Measurements from ENCODE around the gene TMA16. TPM values are rescaled to one million over a fixed set of nuclear protein-coding genes. Genes with fewer than 3 reads are reported as not detected.

The TMA16 gene
- total and polyA plus RNA-seq, 2 of the 8 experiments (the other 6 are each of a cell fraction or from before 2014, with no cell fraction given): 8.0 to 64.2 TPM

GRCh38 chr4:163489929-163490328, 4.6 kb upstream of the TMA16 start:
- Histone ChIP-seq H3K4ac (replicated peaks; ENCODE audit: insufficient read length, low read depth, low read length) (no peak overlapping the region), H3K36me3 (ENCODE audit: control insufficient read depth in 2 of 4, insufficient read depth in 4 of 4, low read length in 3 of 4) (no peaks in the 10 kb centered on the region), H3K56ac (replicated peaks; ENCODE audit: insufficient read length, low read depth, low read length) (no peak overlapping the region), H4K91ac (replicated peaks; ENCODE audit: insufficient read length, low read length) (no peak overlapping the region), H4K20me1 (replicated peaks in 1 of 2; ENCODE audit: control insufficient read depth in 1 of 2, insufficient read depth in 2 of 2, low read length in 2 of 2) (no peaks in the 10 kb centered on the region), H2BK12ac (ENCODE audit: low read depth, low read length) (no peak overlapping the region), H3K79me1 (ENCODE audit: low read depth, low read length) (no peaks in the 10 kb centered on the region), H3K27me3 (replicated peaks in 1 of 4; ENCODE audit: control insufficient read depth in 3 of 4, extremely low read depth in 1 of 4, insufficient read depth in 3 of 4, low read length in 3 of 4) (no peaks in the 10 kb centered on the region), H4K5ac (ENCODE audit: insufficient read length, low read depth, low read length) (no peak overlapping the region), H2AFZ (ENCODE audit: low read length) (no peak overlapping the region), H2BK15ac (ENCODE audit: low read length) (no peak overlapping the region), H3K4me3 (ENCODE audit: extremely low read depth in 1 of 4, insufficient read depth in 2 of 4, low read depth in 3 of 4, low read length in 4 of 4) (no peak overlapping the region), H2BK120ac (replicated peaks; ENCODE audit: low read depth, low read length) (no peak overlapping the region), H3K27ac (ENCODE audit: low read depth, low read length) (no peak overlapping the region), H3K9ac (replicated peaks in 1 of 4; ENCODE audit: extremely low read depth in 1 of 4, low read depth in 3 of 4, low read length in 3 of 4) (no peak overlapping the region), H3K23ac (ENCODE audit: insufficient read length) (no peak overlapping the region), H3K79me2 (ENCODE audit: control insufficient read depth in 1 of 2, insufficient read depth in 2 of 2, low read length in 2 of 2) (peaks cover 0 to 4% of the 10 kb centered on the region in 2 experiments; a peak in 1 of 4 replicates), H3K4me2 (ENCODE audit: insufficient read depth in 1 of 2, low read depth in 2 of 2, low read length in 2 of 2) (no peak overlapping the region), H2BK5ac (ENCODE audit: low read depth, low read length) (no peak overlapping the region), H3K14ac (ENCODE audit: insufficient read length) (no peak overlapping the region), H3K4me1 (replicated peaks in 1 of 4; ENCODE audit: control insufficient read depth in 3 of 4, insufficient read depth in 4 of 4, low read length in 3 of 4) (peaks cover 0 to 3% (median 1%) of the 10 kb centered on the region in 4 experiments; a peak in 2 of 7 replicates), H3K18ac (ENCODE audit: extremely low read depth, low read length) (no peak overlapping the region), H4K8ac (ENCODE audit: extremely low read depth, insufficient read depth, low read length) (no peak overlapping the region), H3K9me3 (ENCODE audit: insufficient read depth in 2 of 2, low read depth in 1 of 2, low read length in 1 of 2) (peaks cover 0 to 3% of the 10 kb centered on the region in 2 experiments; a peak in 1 of 4 replicates), H2AK5ac (ENCODE audit: low read depth, low read length) (no peak overlapping the region), H2BK20ac (ENCODE audit: low read length) (no peak overlapping the region), H3K23me2 (ENCODE audit: low read depth, low read length) (0 out of 2 replicates have a peak, but pooled peaks cover 1% of the 10 kb centered on the region)
- FAIRE-seq (no peak), DNase-seq (ENCODE audit: low read depth in 1 of 2, low spot score in 2 of 2) (no peak)
- ChIA-PET POLR2A (ENCODE audit: partially characterized antibody) (no interaction called here), CTCF (ENCODE audit: partially characterized antibody) (no interaction called here)
- TF ChIP-seq KDM1A (IDR thresholded peaks at IDR 0.05; ENCODE audit: borderline replicate concordance, low read length) (no peak), CHD1 (IDR thresholded peaks at IDR 0.05; ENCODE audit: low read depth, low read length) (no peak), CBX5 (IDR thresholded peaks at IDR 0.05; ENCODE audit: low read depth, low read length) (no peak), SIN3A (conservative IDR thresholded peaks at IDR 0.05 in 1 of 2, IDR thresholded peaks at IDR 0.05 in 1 of 2; ENCODE audit: low read depth in 1 of 2, low read length in 2 of 2) (no peak), HDAC6 (IDR thresholded peaks at IDR 0.05; ENCODE audit: low read depth, low read length) (no peak), EZH2 (IDR thresholded peaks at IDR 0.05; ENCODE audit: low read depth, low read length, severe bottlenecking) (no peak), CBX8 (IDR thresholded peaks at IDR 0.05; ENCODE audit: borderline replicate concordance, low read depth, low read length) (no peak)
- WGBS, 2 experiments (ENCODE audit: extremely low coverage in 1 of 2, insufficient coverage in 1 of 2, insufficient read length in 1 of 2, insufficient replicate concordance in 2 of 2, low coverage in 1 of 2, low lambda C conversion rate in 2 of 2, missing lambda C conversion rate in 1 of 2): 80% methylated on average over 1 of the region's 1 CpG; no CpG with 5 or more reads in 1 of the 2 experiments
